BE2C (cell line): ENCODE data around the gene EGLN2.

Experiments used
- DNase-seq: peaks from one replicate; pipeline ENCODE4 v3.0.0-alpha.2; 2020
- H3K27me3 ChIP-seq: fragments of 250-450 bp; sonication (Bioruptor Pico); 2 replicates; pipeline ENCODE4 v1.5.1; 2020; ENCODE audit warnings: mild to moderate bottlenecking
- H3K36me3 ChIP-seq: fragments of 250-450 bp; sonication (Bioruptor Pico); 2 replicates; pipeline ENCODE4 v1.5.1; 2020; ENCODE audit warnings: mild to moderate bottlenecking
- H3K4me1 ChIP-seq: fragments of 250-450 bp; sonication (Bioruptor Pico); 2 replicates; pipeline ENCODE4 v1.5.1; 2020
- H3K4me3 ChIP-seq: 2 replicates; pipeline ENCODE4 v1.5.1; 2011; ENCODE audit warnings: low read depth, low read length
- H3K9me3 ChIP-seq: fragments of 250-450 bp; sonication (Bioruptor Pico); 2 replicates; pipeline ENCODE4 v1.5.1; 2020
- CTCF ChIP-seq: IDR thresholded peaks from 2 replicates; pipeline ENCODE4 v1.5.1; 2012; ENCODE audit warnings: mild to moderate bottlenecking, low read depth, low read length

EGLN2 gene

GRCh38 chr19:40803857-40804782 is 5.1 kb downstream of the EGLN2 start:
- Histone ChIP-seq H3K4me1 (peaks cover 29% of the 10 kb centered on the region), H3K4me3 (no peak overlapping the region), H3K27me3 (no peaks in the 10 kb centered on the region), H3K9me3 (no peaks in the 10 kb centered on the region), H3K36me3 (peaks cover 40% of the 10 kb centered on the region)
- DNase-seq: no peak
- TF ChIP-seq CTCF: no peak

- Histone ChIP-seq H3K36me3 (peaks cover 45% of the 10 kb centered on the region), H3K9me3 (no peaks in the 10 kb centered on the region), H3K27me3 (no peaks in the 10 kb centered on the region), H3K4me1 (peaks cover 29% of the 10 kb centered on the region), H3K4me3 (no peak overlapping the region)
- DNase-seq: no peak
- peak; percentile 38 for TF ChIP-seq CTCF
These were observed 5.8 kb downstream of the EGLN2 start for GRCh38 chr19:40804783-40805242.

GRCh38 chr19:40805258-40805868 is 6.4 kb downstream of the EGLN2 start:
- no peaks in the 10 kb centered on the region for H3K27me3 ChIP-seq
- no peak overlapping the region for H3K4me3 ChIP-seq
- H3K4me1 ChIP-seq: peaks cover 29% of the 10 kb centered on the region
- H3K9me3 ChIP-seq: no peaks in the 10 kb centered on the region
- no peak for TF ChIP-seq CTCF
- DNase-seq: no peak
- H3K36me3 ChIP-seq: peaks cover 44% of the 10 kb centered on the region

GRCh38 chr19:40806423-40807146 is 7.6 kb downstream of the EGLN2 start:
- no peaks in the 10 kb centered on the region for H3K27me3 ChIP-seq
- peaks cover 29% of the 10 kb centered on the region for H3K4me1 ChIP-seq
- peak; percentile 92 for TF ChIP-seq CTCF
- peak overlapping the region; percentile 42 for H3K4me3 ChIP-seq
- peaks cover 35% of the 10 kb centered on the region for H3K36me3 ChIP-seq
- H3K9me3 ChIP-seq: no peaks in the 10 kb centered on the region
- DNase-seq: peak; percentile 94

GRCh38 chr19:40807147-40808020 is 8.4 kb downstream of the EGLN2 start:
- Histone ChIP-seq H3K27me3 (no peaks in the 10 kb centered on the region), H3K4me1 (peaks cover 28% of the 10 kb centered on the region), H3K36me3 (peaks cover 35% of the 10 kb centered on the region), H3K4me3 (no peak overlapping the region), H3K9me3 (no peaks in the 10 kb centered on the region)
- peak; percentile 36 for TF ChIP-seq CTCF
- DNase-seq: no peak
